GM23248 (cell line): Measurements from ENCODE around the gene CDH4.

Source experiments
- EZH2 ChIP-seq: fragments of 200-600 bp; sonication (generic); IDR thresholded peaks from 2 replicates; pipeline ENCODE4 v1.6.1; 2018; ENCODE audit warnings: antibody characterized with exemption, mild to moderate bottlenecking; ENCODE audit not compliant: insufficient read depth, poor library complexity, severe bottlenecking
- EZH2phosphoT487 ChIP-seq: fragments of 200-600 bp; sonication (generic); IDR thresholded peaks from 2 replicates; pipeline ENCODE4 v1.6.1; 2018; ENCODE audit warnings: antibody characterized with exemption, moderate library complexity, mild to moderate bottlenecking, low read depth; ENCODE audit not compliant: insufficient read depth

- TF ChIP-seq EZH2 (no peak), EZH2phosphoT487 (no peak)
Measured at GRCh38 chr20:61926253-61926613, 674.2 kb downstream of the CDH4 start.
